ENCODE data around the gene GMPS. TPM values are rescaled to one million over a fixed set of nuclear protein-coding genes. Genes with fewer than 3 reads are reported as not detected.

Gene GMPS
- polyA plus RNA-seq, 1 of the 3 experiments (the other 2 are of a cell fraction): 13.4 TPM

DNA sequence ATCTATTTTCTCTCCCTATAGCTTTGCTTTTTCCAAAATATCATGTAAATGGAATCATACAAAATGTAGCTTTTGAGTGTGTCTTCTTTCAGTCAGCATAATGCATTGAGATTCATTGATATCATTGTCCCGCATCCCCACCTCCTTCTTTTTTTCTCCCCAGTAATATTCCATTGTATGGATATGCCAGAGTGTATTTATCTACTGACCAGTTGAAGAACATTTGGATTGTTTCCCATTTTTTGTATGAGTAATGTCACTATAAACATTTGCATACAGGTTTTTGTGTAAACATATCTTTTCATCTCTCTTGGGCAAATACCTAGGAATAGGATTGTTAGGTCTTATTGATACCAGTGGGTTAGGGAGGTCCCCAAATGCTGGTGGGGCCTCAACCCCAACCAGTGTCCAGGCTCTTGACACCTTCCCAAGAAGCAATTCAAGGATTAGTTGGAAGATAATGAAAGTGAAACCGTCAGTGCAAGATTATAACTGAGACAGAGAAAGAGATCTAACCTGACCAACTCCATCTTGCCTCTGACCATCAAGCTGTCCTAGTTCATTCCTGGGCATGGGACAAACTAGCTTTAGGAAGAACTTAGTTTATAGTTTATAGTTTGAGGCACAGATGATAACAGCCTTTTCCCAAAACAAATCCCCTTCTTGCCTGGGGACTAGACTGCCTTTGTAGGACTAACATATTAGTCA, 8.8 kb upstream of the GMPS start:
- Histone ChIP-seq H4K20me1 (ENCODE audit: insufficient read depth) (no peaks in the 10 kb centered on the region), H3K27ac (ENCODE audit: low read depth in 2 of 2, low read length in 1 of 2) (no peak overlapping the region), H2AFZ (ENCODE audit: low read depth) (peak overlapping the region; percentile 52; the same call in 1 of the 2 replicates), H3K9me2 (no peaks in the 10 kb centered on the region), H3K9ac (no peak overlapping the region), H3K9me3 (no peaks in the 10 kb centered on the region), H3K79me2 (ENCODE audit: insufficient read depth) (no peaks in the 10 kb centered on the region), H3K27me3 (ENCODE audit: insufficient read depth) (no peaks in the 10 kb centered on the region), H3K36me3 (replicated peaks in 1 of 2; ENCODE audit: control insufficient read depth in 1 of 2, insufficient read depth in 2 of 2, low read length in 1 of 2) (no peaks in the 10 kb centered on the region), H3K4me1 (ENCODE audit: control insufficient read depth in 1 of 2, insufficient read depth in 2 of 2, low read depth in 1 of 2, low read length in 1 of 2) (no peaks in the 10 kb centered on the region), H3K4me3 (ENCODE audit: low read depth in 2 of 2, low read length in 1 of 2) (no peak overlapping the region), H3K4me2 (no peak overlapping the region), H3F3A (replicated peaks; ENCODE audit: insufficient read depth) (peaks cover 6% of the 10 kb centered on the region)
- ChIA-PET CTCF (interaction anchor here (0.6 to 1.2 kb wide), 2 partner anchors 109 to 1238 kb away, joined by 3 read pairs; no protein-coding TSS in a partner anchor), POLR2A (no interaction called here)
- 90% methylated on average over 2 of the region's 2 CpGs for WGBS (ENCODE audit: low lambda C conversion rate)
- DNase-seq: no peak
- TF ChIP-seq TCF12 (IDR thresholded peaks at IDR 0.05) (no peak), POLR2AphosphoS5 (IDR thresholded peaks at IDR 0.05; ENCODE audit: low read depth, low read length) (no peak), PBX3 (IDR thresholded peaks at IDR 0.05) (no peak), YY1 (IDR thresholded peaks at IDR 0.05; ENCODE audit: low read depth) (no peak), MXI1 (IDR thresholded peaks at IDR 0.05; ENCODE audit: low read depth, low read length) (no peak), GABPA (IDR thresholded peaks at IDR 0.05; ENCODE audit: low read depth) (no peak), FOXM1 (IDR thresholded peaks at IDR 0.05; ENCODE audit: low read depth) (no peak), EZH2phosphoT487 (IDR thresholded peaks at IDR 0.05; ENCODE audit: borderline replicate concordance, low read depth) (no peak), SMC3 (IDR thresholded peaks at IDR 0.05; ENCODE audit: low read depth, low read length) (no peak), ELF1 (IDR thresholded peaks at IDR 0.05) (no peak), TEAD4 (IDR thresholded peaks at IDR 0.05; ENCODE audit: borderline replicate concordance, insufficient read depth) (no peak), USF2 (IDR thresholded peaks at IDR 0.05; ENCODE audit: borderline replicate concordance, low read depth, low read length) (no peak), NRF1 (IDR thresholded peaks at IDR 0.05; ENCODE audit: low read depth, low read length) (no peak), USF1 (IDR thresholded peaks at IDR 0.05; ENCODE audit: borderline replicate concordance, low read depth) (no peak), EP300 (IDR thresholded peaks at IDR 0.05; ENCODE audit: borderline replicate concordance in 1 of 2, low read depth in 1 of 2, low read length in 1 of 2) (no peak)
- TF ChIP-seq, protein P1, sequence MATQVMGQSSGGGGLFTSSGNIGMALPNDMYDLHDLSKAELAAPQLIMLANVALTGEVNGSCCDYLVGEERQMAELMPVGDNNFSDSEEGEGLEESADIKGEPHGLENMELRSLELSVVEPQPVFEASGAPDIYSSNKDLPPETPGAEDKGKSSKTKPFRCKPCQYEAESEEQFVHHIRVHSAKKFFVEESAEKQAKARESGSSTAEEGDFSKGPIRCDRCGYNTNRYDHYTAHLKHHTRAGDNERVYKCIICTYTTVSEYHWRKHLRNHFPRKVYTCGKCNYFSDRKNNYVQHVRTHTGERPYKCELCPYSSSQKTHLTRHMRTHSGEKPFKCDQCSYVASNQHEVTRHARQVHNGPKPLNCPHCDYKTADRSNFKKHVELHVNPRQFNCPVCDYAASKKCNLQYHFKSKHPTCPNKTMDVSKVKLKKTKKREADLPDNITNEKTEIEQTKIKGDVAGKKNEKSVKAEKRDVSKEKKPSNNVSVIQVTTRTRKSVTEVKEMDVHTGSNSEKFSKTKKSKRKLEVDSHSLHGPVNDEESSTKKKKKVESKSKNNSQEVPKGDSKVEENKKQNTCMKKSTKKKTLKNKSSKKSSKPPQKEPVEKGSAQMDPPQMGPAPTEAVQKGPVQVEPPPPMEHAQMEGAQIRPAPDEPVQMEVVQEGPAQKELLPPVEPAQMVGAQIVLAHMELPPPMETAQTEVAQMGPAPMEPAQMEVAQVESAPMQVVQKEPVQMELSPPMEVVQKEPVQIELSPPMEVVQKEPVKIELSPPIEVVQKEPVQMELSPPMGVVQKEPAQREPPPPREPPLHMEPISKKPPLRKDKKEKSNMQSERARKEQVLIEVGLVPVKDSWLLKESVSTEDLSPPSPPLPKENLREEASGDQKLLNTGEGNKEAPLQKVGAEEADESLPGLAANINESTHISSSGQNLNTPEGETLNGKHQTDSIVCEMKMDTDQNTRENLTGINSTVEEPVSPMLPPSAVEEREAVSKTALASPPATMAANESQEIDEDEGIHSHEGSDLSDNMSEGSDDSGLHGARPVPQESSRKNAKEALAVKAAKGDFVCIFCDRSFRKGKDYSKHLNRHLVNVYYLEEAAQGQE (IDR thresholded peaks at IDR 0.05; ENCODE audit: low read depth, low read length): no peak

All from SK-N-SH (cell line).